DMS53 (cell line): ENCODE data around the gene GNPTAB.
"Not testable (repeated sequence)": the region's sequence is repeated elsewhere in the genome, so short reads cannot be mapped to it uniquely, and the experiment has no call there.

Experiments
- DNase-seq: peaks from one replicate; lab custom pipeline; 2025; lab: John Stamatoyannopoulos, UW

Gene GNPTAB

GRCh38 chr12:101852998-101853397, 22.2 kb upstream of the GNPTAB start:
- DNase-seq: no peak

DNA sequence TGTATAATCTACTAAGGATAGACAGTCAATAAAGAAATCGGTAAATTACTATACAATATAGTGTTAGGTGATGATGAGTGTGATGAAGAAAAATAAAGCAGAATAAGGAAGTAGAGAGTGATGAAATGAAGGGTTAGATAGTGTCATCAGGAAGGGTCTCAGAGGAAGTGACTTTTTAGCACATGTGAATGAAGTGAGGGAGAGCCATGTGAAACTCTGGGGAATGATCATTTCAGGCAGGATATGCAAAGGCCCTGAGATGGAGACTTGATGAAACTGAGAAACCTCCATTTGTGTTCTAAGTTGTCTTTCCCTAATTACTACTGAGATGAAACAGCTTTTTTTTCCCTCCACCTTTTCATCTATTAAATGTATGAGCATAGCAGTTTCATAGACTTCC, 19.4 kb upstream of the GNPTAB start:
- DNase-seq: no peak

DNA sequence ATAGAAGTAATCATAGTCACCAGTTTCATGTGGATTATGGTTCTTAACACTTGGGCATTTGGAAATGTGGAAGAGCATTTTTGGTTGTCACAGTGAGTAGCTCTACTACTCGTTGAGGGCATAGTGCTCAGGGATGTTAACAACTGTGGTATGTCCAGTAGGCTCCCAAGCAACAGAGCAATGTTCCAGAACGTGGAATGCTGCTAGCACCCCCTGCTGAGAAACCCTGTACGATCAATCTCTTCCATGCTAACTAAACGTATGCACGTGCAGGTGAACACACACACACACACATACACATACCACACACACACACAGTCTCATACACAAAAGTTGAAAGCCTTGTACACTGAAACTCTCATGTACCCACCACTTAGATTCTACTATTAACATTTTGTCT, 16.6 kb upstream of the GNPTAB start:
- DNase-seq: no peak

DNA sequence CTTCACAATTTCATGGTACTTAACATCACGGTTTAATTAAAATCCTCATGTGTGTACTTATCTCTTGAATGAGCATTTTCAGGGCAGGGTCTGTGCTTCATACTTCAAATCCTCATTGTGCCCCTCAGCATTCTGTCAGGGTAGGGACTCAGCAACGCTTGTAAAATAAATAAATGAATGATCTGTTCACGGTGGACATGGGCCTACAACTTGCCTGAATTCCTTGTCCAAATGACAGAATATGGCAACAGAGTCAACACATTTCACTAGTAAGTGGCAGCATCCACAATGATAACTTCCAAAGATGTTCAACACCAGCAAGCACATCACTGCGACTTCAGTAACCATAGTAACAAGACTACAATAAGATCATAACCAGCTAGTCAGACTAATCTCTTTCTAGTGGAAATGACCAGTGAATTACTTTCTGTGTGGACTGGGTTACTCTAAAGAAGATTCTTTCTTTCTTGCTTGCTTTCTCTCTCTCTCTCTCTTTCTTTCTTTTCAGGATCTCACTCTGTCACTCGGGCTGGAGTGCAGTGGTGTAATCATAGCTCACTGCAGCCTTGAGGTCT, 14.5 kb upstream of the GNPTAB start:
- peak; percentile 13 for DNase-seq

DNA sequence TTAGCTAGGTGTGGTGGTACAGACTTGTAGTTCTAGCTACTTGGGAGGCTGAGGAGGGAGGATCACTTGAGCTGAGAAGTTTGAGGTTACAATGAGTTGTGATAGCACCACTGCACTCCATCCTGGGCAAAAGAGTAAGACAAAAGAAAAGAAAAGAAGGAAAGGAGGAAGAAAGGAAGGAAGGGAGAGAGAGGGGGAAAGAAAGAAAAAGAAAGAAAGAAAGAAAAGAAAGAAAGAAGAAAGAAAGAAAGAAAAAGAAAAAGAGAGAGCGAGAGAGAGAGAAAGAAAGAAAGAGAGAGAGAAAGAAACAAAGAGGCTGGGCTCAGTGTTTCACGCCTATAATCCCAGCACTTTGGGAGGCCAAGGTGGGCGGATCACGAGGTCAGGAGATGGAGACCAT, 10.3 kb upstream of the GNPTAB start:
- no peak for DNase-seq

DNA sequence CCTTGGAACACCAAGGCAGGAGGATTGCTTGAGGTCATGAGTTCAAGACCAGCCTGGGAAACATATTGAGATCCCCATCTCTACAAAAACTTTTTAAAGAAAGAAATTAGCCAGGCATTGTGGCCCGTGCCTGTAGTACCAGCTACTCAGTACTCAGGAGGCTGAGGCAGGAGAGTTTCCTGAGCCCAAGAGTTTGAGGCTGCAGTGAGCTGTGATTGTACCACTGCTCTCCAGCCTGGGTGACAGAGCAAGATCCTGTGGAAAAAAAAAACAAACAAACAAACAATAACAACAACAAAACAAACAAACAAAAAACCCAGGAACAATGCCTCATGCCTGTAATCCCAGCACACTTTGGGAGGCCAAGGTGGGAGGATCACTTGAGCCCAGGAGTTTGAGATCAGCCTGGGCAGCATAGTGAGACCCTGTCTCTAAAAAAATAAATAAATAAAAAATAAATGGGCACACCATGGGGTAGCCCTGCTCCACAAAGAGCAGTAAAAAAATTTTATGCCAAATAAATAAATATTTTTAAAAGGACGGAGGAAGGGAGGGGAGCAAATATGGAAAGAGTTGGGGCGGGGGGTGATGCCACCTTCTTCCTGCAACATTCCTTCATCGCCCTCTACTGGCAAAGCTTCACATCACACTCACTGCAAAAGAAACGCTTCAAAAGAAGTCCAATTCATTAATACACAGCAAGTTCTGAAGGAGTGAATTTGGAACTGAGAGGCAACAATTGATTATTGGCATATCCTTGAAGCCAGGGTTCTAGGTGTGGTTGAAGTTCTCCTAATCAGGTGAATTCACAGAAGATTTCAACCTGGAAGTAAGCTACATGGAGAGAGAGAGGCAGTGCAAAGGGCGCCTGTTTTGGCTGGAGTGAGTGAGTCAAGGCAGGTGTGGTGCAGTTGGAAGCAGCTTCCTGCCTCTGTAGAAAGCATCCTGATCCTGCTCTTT, 8.8 kb upstream of the GNPTAB start:
- peak; percentile 81 for DNase-seq

DNA sequence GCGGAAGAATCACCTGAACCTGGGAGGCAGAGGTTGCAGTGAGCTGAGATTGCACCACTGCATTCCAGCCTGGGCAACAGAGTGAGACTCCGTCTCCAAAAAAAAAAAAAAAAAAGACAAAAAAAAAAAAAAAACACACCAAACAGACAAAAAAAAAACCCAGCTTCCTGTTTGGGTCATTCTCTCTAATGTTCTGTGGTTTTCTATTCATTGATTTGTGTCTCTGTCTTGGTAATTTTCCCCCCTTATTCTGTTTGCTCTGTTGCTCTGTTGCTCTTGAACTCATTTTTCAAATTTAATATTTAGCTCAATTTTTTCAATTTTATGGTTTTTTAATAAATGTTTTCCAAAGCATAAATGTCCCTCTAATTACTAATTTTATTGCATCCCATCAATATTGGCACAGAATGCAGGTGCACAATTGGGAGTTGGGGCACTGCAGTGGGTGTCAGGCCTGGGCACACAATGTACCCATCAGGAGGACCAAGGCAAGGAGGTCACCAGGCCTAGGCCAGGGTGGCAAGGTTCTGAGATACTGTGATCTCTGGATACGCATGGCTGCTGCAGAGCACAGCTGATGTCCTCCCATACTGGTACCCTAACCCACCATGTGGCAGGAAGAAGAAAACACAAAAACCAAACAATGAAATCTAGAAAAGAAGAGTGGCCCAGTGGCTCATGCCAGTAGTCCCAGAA, 8.0 kb upstream of the GNPTAB start:
- DNase-seq: no peak

- DNase-seq: no peak
Observed at GRCh38 chr12:101832030-101832429, 1.3 kb upstream of the GNPTAB start.

DNA sequence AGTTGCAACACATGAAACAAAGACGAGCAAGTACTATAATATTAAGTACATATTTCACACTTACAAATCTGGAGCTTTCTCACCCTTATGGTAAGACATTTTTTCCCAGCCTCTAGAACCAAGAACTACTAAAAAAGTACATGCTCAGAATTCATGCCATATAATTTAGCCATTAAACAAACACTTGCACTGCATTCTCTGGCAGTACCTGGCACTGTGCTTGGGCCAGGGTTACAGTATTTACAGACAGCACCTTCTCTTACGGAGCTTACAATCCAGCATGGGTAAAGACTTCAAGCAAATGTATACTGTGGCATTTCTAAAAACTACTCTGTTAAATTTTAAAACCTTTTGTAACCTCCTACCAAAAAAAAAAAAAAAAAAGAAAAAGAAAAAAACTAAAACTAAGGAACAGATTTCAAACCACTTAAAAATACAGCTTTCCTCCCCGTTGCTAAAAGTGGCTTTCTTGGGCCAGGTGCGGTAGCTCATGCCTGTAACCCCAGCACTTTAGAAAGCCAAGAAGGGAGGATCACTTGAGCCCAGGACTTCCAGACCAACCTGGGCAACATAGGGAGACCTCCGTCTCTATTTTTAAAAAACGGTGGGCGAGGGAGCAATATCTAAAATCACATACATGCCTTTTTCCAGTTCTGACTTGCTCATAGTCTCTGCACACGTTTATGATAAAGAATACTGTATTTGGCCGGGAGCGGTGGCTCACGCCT, 956 bp downstream of the GNPTAB start:
- peak; percentile 36 for DNase-seq

DNA sequence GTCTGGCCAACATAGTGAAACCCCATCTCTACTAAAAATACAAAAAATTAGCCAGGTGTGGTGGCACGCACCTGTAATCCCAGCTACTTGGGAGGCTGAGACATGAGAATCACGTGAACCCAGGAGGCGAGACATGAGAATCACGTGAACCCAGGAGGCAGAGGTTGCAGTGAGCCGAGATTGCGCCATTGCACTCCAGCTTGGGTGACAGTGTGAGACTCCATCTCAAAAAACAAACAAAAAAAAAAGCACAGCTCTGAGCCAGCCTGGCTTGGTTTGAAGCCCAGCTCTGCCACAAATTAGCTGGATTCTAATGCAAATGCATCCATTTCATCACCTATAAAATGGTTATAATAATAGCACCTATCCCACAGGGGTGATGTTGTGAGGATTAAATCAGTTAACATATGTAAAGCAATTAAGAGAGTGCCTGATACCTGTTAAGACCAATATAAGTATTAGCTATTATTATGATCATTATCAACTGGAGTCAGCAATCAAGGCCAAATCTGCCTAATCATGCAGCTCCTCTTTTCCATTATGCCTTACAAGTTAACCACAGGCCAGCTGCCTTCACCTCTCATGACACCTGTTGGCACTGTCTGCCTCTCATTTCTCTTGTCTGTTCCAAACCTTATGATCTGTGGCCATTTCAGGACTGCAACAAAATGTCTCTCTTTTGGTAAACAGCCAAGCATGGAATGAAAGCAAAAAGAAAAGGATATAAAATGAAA, 2.1 kb downstream of the GNPTAB start:
- DNase-seq: peak; percentile 31

DNA sequence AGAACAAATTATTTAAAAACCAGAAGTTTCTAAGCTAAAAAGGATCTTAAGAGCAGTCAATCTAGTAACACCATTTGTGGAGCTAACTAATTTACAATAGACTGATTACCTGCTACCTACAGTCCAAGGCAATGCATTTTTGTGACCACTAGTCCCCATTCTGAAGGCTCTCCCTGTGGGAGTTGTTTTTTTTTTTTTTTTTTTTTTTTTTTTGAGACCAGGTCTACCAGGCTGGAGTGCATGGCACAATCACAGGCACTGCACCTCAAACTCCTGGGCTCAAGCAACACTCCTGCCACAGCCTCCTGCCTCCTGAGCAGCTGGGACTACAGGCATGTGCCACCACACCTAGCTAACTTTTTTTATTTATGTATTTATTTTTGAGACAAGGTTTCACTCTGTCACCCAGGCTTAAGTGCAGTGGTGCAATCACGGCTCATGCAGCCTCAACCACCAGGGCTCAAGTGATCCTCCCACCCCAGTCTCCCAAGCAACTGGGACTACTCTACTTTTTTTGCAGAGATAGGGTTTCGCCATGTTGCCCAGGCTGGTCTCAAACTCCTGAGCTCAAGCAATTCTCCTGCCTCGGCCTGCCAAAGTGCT, 3.9 kb downstream of the GNPTAB start:
- DNase-seq: peak; percentile 29

GRCh38 chr12:101824831-101825230, 5.9 kb downstream of the GNPTAB start:
- DNase-seq: no peak

GRCh38 chr12:101823891-101824290, 6.9 kb downstream of the GNPTAB start:
- peak; percentile 46 for DNase-seq

GRCh38 chr12:101823039-101823438, 7.7 kb downstream of the GNPTAB start:
- no peak for DNase-seq

GRCh38 chr12:101819467-101819866, 11.3 kb downstream of the GNPTAB start:
- no peak for DNase-seq

DNA sequence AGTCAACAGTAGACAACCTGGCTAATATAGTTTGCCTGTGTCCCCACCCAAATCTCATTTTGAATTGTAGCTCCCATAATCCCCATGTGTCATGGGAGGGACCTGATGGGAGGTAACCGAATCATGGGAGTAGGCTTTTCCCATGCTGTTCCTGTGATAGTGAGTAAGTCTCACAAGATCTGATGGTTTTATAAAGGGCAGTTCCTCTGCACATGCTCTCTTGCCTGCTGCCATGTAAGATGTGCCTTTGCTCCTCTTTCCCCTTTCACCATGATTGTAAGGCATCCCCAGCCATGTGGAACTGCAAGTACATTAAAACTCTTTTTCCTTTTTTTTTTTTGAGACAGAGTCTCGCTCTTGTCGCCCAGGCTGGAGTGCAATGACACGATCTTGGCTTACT, 12.1 kb downstream of the GNPTAB start:
- DNase-seq: not testable (repeated sequence)

GRCh38 chr12:101813117-101813516, 17.6 kb downstream of the GNPTAB start:
- DNase-seq: peak; percentile 23

- not testable (repeated sequence) for DNase-seq
Observed at GRCh38 chr12:101812716-101813115, 18.0 kb downstream of the GNPTAB start.

DNA sequence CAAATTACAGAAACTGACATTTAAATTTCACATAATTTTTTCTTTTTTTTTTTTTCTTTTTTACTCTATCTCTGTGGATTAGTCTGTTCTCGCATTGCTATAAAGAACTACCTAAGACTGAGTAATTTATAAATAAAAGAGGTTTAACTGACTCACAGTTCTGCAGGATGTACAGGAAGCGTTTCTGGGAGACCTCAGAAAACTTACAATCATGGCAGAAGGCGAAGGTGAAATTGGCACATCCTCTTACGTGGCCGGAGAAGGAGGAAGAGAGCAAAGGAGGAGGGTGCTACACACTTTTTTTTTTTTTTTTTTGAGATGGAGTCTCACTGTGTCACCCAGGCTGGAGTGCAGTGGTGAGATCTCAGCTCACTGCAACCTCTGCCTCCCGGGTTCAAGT, 19.4 kb downstream of the GNPTAB start:
- DNase-seq: not testable (repeated sequence)

DNA sequence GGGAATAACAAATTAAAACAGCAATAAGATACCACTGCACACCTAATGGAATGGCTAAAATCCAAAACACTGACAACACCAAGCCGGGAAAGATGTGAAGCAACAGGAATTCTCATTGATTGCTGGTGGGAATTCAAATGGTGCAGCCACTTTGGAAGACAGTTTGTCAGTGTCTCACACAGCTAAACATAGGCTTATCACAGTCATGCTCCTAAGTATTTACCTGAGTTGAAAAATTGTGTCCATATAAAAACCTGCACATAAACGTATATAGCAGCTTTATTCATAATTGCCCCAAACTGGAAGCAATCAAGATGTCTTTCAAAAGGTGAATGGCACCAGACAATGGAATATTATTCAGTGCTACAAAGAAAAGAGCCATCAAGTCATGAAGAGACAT, 21.6 kb downstream of the GNPTAB start:
- no peak for DNase-seq

DNA sequence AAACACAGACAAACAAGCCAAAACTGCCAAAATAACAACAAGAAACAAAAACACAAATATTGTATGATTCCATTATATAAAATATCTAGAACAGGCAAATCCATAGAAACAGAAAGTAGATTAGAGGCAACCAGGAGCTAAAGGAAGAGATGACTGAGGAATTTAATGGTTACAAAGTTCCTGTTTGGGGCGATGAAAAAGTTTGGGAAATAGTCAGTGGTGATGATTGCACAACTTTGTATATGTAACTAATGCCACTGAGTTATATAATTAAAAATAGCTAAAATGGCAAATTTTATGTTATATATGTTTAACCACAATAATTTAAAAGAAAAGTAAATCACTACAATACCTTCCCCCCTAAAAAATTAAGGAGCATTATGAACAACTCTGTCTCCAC, 24.5 kb downstream of the GNPTAB start:
- no peak for DNase-seq
